Gastrocnemius medialis (tissue), 4 donors: ENCODE measurements around the gene BHMT2. TPM values are rescaled to one million over a fixed set of nuclear protein-coding genes. Genes with fewer than 3 reads are reported as not detected.

Experiments
- ATAC-seq, 2 donors: fragments of 150-250 bp; one replicate each; pipeline ENCODE4 v1.9.1; 2016
- DNase-seq, 2 donors: peaks; one replicate each; pipeline ENCODE4 v3.0.0-alpha.2; 2019
- H3K27ac ChIP-seq, 4 donors: fragments of 200-600 bp; sonication (generic); 1 replicate in 1 of 4; 2 replicates in 3 of 4; pipeline ENCODE4 v1.5.1; 2016 to 2018; ENCODE audit warnings: mild to moderate bottlenecking in 2 of 4, moderate library complexity in 1 of 4
- H3K27me3 ChIP-seq, 3 donors: fragments of 200-600 bp; sonication (generic) in 2 of 3; 1 replicate in 1 of 3; 2 replicates in 2 of 3; pipeline versions ENCODE4 v1.5.1 to v1.6.0; 2016 to 2019; ENCODE audit warnings: mild to moderate bottlenecking in 1 of 3, moderate library complexity in 1 of 3
- H3K36me3 ChIP-seq, 2 donors: fragments of 200-600 bp; sonication (generic) in 1 of 2; one replicate each; pipeline ENCODE4 v1.5.1; 2017 to 2018
- H3K4me1 ChIP-seq, 2 donors: fragments of 200-600 bp; sonication (generic) in 1 of 2; one replicate each; pipeline ENCODE4 v1.5.1; 2016 to 2017; ENCODE audit warnings: mild to moderate bottlenecking in 2 of 2
- H3K4me3 ChIP-seq, 4 donors: fragments of 200-600 bp; sonication (generic) in 3 of 4; 1 replicate in 1 of 4; 2 replicates in 3 of 4; pipeline ENCODE4 v1.5.1; 2016 to 2019; ENCODE audit warnings: mild to moderate bottlenecking in 2 of 4
- H3K9me3 ChIP-seq, 3 donors: fragments of 200-600 bp; sonication (generic) in 2 of 3; 1 replicate in 1 of 3; 2 replicates in 2 of 3; pipeline ENCODE4 v1.5.1; 2016 to 2019
- POLR2A ChIP-seq, 2 donors: fragments of 450-650 bp; IDR thresholded peaks; one replicate each; pipeline ENCODE4 v1.6.1; 2017; ENCODE audit warnings: antibody characterized with exemption in 2 of 2, mild to moderate bottlenecking in 2 of 2, moderate library complexity in 2 of 2
- in situ Hi-C, 4 donors: fragments of 200-750 bp; cut with MboI; loops; one replicate each; pipeline versions ENCODE4 v1.15.0 to v1.8.0; 2017; ENCODE audit warnings: low sequenced_read_pairs in 4 of 4
- intact Hi-C: fragments of 100-400 bp; cut with DNase I; formaldehyde crosslinking; loops from one replicate; pipeline ENCODE4 v1.15.1; 2023; ENCODE audit warnings: low total_unique reads
- total RNA-seq, 4 donors: library from RNA; depleted of rRNA; stranded (reverse); fragments of >200 nt; gene quantifications; one replicate each; pipeline versions ENCODE4 v1.1.0 to v1.2.3, GENCODE V29; 2016
- TF ChIP-seq, protein P1 (sequence below), 5 experiments: fragments of 450-650 bp in 3 of 5; fragments of 200-600 bp in 2 of 5; sonication (generic) in 2 of 5; IDR thresholded peaks in 4 of 5; conservative IDR thresholded peaks in 1 of 5; 1 replicate in 4 of 5; 2 replicates in 1 of 5; pipeline ENCODE4 v1.5.1; 2016 to 2019; ENCODE audit warnings: antibody characterized with exemption in 5 of 5, mild to moderate bottlenecking in 3 of 5, moderate library complexity in 3 of 5

BHMT2 gene
- total RNA-seq, 4 donors from 2014 or later = 3.3 to 7.1 (median 5.0) TPM

DNA sequence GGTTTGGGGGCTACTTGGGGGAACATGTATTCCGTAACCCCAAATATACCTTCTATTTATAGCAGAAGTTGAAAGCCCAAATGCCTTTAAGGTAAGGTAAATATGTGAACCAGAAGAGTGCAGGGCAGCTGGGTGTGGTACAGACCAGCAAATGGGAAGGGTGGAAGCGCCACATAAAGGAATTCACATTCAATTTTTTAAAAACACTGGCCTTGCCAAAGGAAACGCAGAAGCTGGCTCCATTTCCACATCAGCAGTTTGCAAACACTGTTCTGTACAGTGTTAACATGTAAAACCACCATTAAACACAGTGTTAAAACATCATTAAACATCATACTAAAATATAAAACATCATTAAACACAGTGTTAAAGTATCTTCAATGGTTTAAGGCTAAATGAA lies 38.5 kb downstream of the BHMT2 start:
- no peak for TF ChIP-seq POLR2A (IDR thresholded peaks at IDR 0.05)
- TF ChIP-seq, protein P1, sequence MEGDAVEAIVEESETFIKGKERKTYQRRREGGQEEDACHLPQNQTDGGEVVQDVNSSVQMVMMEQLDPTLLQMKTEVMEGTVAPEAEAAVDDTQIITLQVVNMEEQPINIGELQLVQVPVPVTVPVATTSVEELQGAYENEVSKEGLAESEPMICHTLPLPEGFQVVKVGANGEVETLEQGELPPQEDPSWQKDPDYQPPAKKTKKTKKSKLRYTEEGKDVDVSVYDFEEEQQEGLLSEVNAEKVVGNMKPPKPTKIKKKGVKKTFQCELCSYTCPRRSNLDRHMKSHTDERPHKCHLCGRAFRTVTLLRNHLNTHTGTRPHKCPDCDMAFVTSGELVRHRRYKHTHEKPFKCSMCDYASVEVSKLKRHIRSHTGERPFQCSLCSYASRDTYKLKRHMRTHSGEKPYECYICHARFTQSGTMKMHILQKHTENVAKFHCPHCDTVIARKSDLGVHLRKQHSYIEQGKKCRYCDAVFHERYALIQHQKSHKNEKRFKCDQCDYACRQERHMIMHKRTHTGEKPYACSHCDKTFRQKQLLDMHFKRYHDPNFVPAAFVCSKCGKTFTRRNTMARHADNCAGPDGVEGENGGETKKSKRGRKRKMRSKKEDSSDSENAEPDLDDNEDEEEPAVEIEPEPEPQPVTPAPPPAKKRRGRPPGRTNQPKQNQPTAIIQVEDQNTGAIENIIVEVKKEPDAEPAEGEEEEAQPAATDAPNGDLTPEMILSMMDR (IDR thresholded peaks at IDR 0.05 in 4 of 5, conservative IDR thresholded peaks at IDR 0.05 in 1 of 5) = no peak
- Histone ChIP-seq H3K27ac (no peak overlapping the region), H3K4me3 (no peak overlapping the region), H3K4me1 (no peaks in the 10 kb centered on the region), H3K27me3 (peaks cover 22 to 29% (median 28%) of the 10 kb centered on the region in 3 donors), H3K9me3 (no peaks in the 10 kb centered on the region), H3K36me3 (no peaks in the 10 kb centered on the region)
- ATAC-seq = no peak
- intact Hi-C loops = loop anchor here (2.0 kb wide), 1 partner anchor 83 kb away; no protein-coding TSS in a partner anchor
- in situ Hi-C loops = loop anchor here in 1 of 4 donors (10.0 kb wide), 1 partner anchor 73 kb away; no protein-coding TSS in a partner anchor
- no peak for DNase-seq

DNA sequence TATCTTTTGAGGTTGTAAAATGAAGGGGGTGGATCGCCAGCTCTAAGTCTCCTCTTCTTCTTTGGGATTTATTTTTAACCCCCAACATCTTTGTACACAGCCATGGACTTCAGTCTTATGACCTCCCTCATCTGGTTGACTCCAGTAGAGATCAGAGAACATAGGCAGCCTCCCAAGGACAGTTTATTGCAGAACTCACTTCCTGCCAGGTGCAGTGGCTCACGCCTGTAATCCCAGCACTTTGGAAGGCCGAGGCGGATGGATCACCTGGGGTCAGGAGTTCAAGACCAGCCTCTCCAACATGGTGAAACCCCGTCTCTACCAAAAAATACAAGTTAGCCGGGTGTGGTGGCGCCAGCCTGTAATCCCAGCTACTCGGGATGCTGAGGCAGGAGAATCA lies 39.2 kb downstream of the BHMT2 start:
- ATAC-seq (no peak), DNase-seq (no peak)
- TF ChIP-seq POLR2A (IDR thresholded peaks at IDR 0.05) = no peak
- TF ChIP-seq, protein P1 (IDR thresholded peaks at IDR 0.05 in 4 of 5, conservative IDR thresholded peaks at IDR 0.05 in 1 of 5) = no peak
- Histone ChIP-seq H3K27me3 (peaks cover 22 to 36% (median 30%) of the 10 kb centered on the region in 3 donors), H3K4me3 (no peak overlapping the region), H3K27ac (no peak overlapping the region), H3K9me3 (no peaks in the 10 kb centered on the region), H3K36me3 (no peaks in the 10 kb centered on the region), H3K4me1 (no peaks in the 10 kb centered on the region)
- in situ Hi-C loops = loop anchor here in 1 of 4 donors (10.0 kb wide), 1 partner anchor 74 kb away; no protein-coding TSS in a partner anchor
- intact Hi-C loops = loop anchor here (2.0 kb wide), 1 partner anchor 84 kb away; no protein-coding TSS in a partner anchor

DNA sequence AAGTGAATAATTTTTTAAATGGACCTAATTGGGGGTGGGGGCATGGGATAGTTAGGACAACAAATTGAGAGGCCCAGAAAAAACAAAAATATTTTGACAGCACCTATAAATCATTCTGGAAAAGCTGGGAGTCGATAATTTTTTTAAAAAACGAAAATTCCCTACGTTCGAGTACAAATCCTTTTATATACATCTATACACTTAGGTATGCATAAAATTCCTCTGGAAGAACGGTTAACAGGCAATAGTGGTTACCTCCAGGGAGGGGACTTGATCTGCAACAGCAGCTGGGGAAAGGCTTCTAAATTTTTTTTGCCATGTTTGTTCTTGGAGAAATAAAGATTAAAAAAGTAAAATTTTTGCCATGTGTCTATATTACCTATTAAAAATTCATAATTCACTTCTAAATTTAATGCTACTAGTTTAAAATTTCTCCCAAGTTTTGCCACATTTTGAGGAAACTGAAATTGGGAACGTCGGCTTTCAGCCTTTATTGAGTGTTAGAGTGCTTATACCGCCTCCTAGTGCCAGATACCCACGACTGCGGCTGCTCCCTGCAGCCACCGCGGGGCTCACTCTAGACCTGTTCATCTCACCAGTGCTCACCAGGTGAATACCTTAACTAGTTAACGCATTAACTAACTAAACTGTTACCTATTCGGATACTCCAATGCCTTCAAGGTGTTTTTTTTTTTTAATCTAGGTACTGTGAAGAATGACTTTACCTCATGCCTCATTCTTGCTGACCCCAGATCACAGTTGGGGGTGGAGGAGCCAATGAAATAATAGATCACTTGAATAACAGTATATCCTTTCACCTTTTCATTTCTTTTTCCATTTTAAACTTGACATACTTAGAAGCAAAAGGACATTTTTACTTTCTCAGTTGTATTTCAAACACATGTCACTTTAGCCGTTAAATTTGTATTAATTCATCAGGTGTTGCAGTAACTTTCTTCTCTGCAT lies 40.2 kb downstream of the BHMT2 start:
- intact Hi-C loops (loop anchor here (2.0 kb wide), 1 partner anchor 85 kb away; no protein-coding TSS in a partner anchor), in situ Hi-C loops (loop anchor here in 1 of 4 donors (10.0 kb wide), 1 partner anchor 75 kb away; no protein-coding TSS in a partner anchor)
- DNase-seq (no peak), ATAC-seq (no peak)
- Histone ChIP-seq H3K27me3 (peaks cover 22 to 36% (median 33%) of the 10 kb centered on the region in 3 donors), H3K27ac (no peak overlapping the region), H3K9me3 (no peaks in the 10 kb centered on the region), H3K4me1 (no peaks in the 10 kb centered on the region), H3K36me3 (no peaks in the 10 kb centered on the region), H3K4me3 (no peak overlapping the region)
- no peak for TF ChIP-seq POLR2A (IDR thresholded peaks at IDR 0.05)
- TF ChIP-seq, protein P1 (IDR thresholded peaks at IDR 0.05 in 4 of 5, conservative IDR thresholded peaks at IDR 0.05 in 1 of 5) = peak in 3 of 5 experiments; percentile 16 to 47 (median 24)

DNA sequence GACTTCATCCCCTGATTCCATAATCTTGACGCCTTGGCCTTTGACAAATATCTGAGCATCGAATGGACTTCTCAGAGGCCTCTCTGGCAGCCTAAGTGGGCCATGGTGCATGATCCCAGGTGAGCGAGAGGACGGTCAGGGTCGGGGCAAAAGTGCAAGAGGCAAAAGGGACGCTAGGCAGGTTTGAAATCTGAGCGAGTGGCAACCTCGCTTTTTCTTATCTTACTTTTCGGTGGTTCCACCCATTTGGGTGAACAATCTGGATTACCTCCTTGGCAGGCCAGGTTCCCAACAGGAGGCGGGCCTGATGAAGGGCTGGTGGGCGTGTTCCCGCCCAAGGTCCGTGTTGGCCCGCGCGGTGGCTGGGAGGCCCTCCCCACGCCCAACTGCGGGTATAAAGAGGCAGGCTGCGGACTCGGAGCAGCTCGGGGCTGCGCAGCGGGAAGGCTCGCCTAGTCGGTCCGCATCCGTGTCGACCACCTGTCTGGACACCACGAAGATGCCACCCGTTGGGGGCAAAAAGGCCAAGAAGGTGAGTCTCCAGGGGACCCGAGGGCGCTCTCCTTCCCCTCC lies 41.9 kb downstream of the BHMT2 start, which contains the start of gene BHMT:
Gene BHMT (plus strand): TSS at position 423 of the 573 bp plus-strand sequence. CDS start 77 bp downstream, at position 500.
- H3K27me3 ChIP-seq = peaks cover 22 to 36% (median 33%) of the 10 kb centered on the region in 3 donors

More for the DNA sequence above, 41.9 kb downstream of the BHMT2 start, which contains the start of gene BHMT:
- no peak for ATAC-seq
- H3K36me3 ChIP-seq = no peaks in the 10 kb centered on the region
- H3K4me3 ChIP-seq = no peak within 1 kb of the TSS
- H3K27ac ChIP-seq = no peak within 1 kb of the TSS
- TF ChIP-seq, protein P1 (IDR thresholded peaks at IDR 0.05 in 4 of 5, conservative IDR thresholded peaks at IDR 0.05 in 1 of 5) = no peak
- no peak for TF ChIP-seq POLR2A (IDR thresholded peaks at IDR 0.05)
- no peaks in the 10 kb centered on the region for H3K9me3 ChIP-seq
- H3K4me1 ChIP-seq = no peaks in the 10 kb centered on the region
- intact Hi-C loops = no loop called here
- DNase-seq = no peak
- in situ Hi-C loops = no loop called here
